ENCODE results near the gene SLC7A1. TPM values are rescaled to one million over a fixed set of nuclear protein-coding genes. Genes with fewer than 3 reads are reported as not detected.

Gene SLC7A1
- total RNA-seq, 2 experiments from 2014 or later, result 39.5 to 141 TPM

GRCh38 chr13:29594710-29595379, 643 bp downstream of the SLC7A1 start:
- CTCF ChIA-PET (ENCODE audit: unreplicated experiment), result no interaction called here
- POLR2A ChIA-PET, result no interaction called here

GRCh38 chr13:29594303-29594709, 1.2 kb downstream of the SLC7A1 start:
- peak overlapping the region; percentile 80 for H3K4me2 ChIP-seq (ENCODE audit: low read length)
- DNase-seq (ENCODE audit: low spot score), result peak; percentile 68
- H3K9me3 ChIP-seq (ENCODE audit: low read length), result no peaks in the 10 kb centered on the region
- CTCF ChIA-PET (ENCODE audit: unreplicated experiment), result no interaction called here
- peak overlapping the region; percentile 77 for H3K27ac ChIP-seq (ENCODE audit: low read depth, low read length, poor library complexity, severe bottlenecking)
- H3K36me3 ChIP-seq (ENCODE audit: insufficient read depth, low read length), result peaks cover 53% of the 10 kb centered on the region
- H3K79me2 ChIP-seq (ENCODE audit: insufficient read depth, low read depth, low read length), result peaks cover 60% of the 10 kb centered on the region
- H3K9me2 ChIP-seq (ENCODE audit: insufficient read depth, low read length), result no peaks in the 10 kb centered on the region
- intact Hi-C loops (cut with micrococcal nuclease; ENCODE audit: unreplicated experiment), result loop anchor here (10.0 kb wide), 2 partner anchors 710 to 1020 kb away; partner anchors contain the start of genes KATNAL1 and USPL1
- H4K20me1 ChIP-seq (ENCODE audit: insufficient read depth, low read length), result peaks cover 46% of the 10 kb centered on the region
- TF ChIP-seq CTCF (conservative IDR thresholded peaks at IDR 0.05; ENCODE audit: low read length) (no peak), EZH2phosphoT487 (IDR thresholded peaks at IDR 0.05; ENCODE audit: borderline replicate concordance, low read depth, low read length) (no peak)
- peak overlapping the region; percentile 99 for H3K4me3 ChIP-seq (ENCODE audit: low read depth, low read length, poor library complexity, severe bottlenecking)
- H2AFZ ChIP-seq (ENCODE audit: low read length), result peak overlapping the region; percentile 83
- BruUV-seq (replicated peaks), result no TSS peak
- POLR2A ChIA-PET, result no interaction called here
- peaks cover 37% of the 10 kb centered on the region for H3K4me1 ChIP-seq (ENCODE audit: insufficient read depth, low read length, poor library complexity, severe bottlenecking)

More at GRCh38 chr13:29594710-29595379, 643 bp downstream of the SLC7A1 start:
- TF ChIP-seq CTCF (conservative IDR thresholded peaks at IDR 0.05; ENCODE audit: low read length) (no peak), EZH2phosphoT487 (IDR thresholded peaks at IDR 0.05; ENCODE audit: borderline replicate concordance, low read depth, low read length) (no peak)
- Histone ChIP-seq H3K4me2 (ENCODE audit: low read length) (peak overlapping the region; percentile 80), H3K9me2 (ENCODE audit: insufficient read depth, low read length) (no peaks in the 10 kb centered on the region), H3K79me2 (ENCODE audit: insufficient read depth, low read depth, low read length) (peaks cover 55% of the 10 kb centered on the region), H3K36me3 (ENCODE audit: insufficient read depth, low read length) (peaks cover 48% of the 10 kb centered on the region), H4K20me1 (ENCODE audit: insufficient read depth, low read length) (peaks cover 44% of the 10 kb centered on the region), H2AFZ (ENCODE audit: low read length) (peak overlapping the region; percentile 83), H3K4me3 (ENCODE audit: low read depth, low read length, poor library complexity, severe bottlenecking) (peak overlapping the region; percentile 99), H3K4me1 (ENCODE audit: insufficient read depth, low read length, poor library complexity, severe bottlenecking) (peaks cover 37% of the 10 kb centered on the region), H3K9me3 (ENCODE audit: low read length) (no peaks in the 10 kb centered on the region), H3K27ac (ENCODE audit: low read depth, low read length, poor library complexity, severe bottlenecking) (peak overlapping the region; percentile 77)
- peak; percentile 72 for DNase-seq (ENCODE audit: low spot score)
- intact Hi-C loops (cut with micrococcal nuclease; ENCODE audit: unreplicated experiment), result loop anchor here (10.0 kb wide), 2 partner anchors 710 to 1020 kb away; partner anchors contain the start of genes KATNAL1 and USPL1
- no TSS peak for BruUV-seq (replicated peaks)
